Activated naive CD4-positive, alpha-beta T cell treated with anti-CD3 and anti-CD28 coated beads, Interleukin-2, amount 10 ng/mL, durations not matched to agents 5 hours and 36 hours (primary cell): Measurements from ENCODE around the gene RELCH. TPM values are rescaled to one million over a fixed set of nuclear protein-coding genes. Genes with fewer than 3 reads are reported as not detected.

Source experiments
- total RNA-seq, 2 experiments: library from RNA; stranded (reverse); gene quantifications; one replicate each; pipeline ENCODE4 v1.2.3, GENCODE V29; 2021

The RELCH gene, protein sequence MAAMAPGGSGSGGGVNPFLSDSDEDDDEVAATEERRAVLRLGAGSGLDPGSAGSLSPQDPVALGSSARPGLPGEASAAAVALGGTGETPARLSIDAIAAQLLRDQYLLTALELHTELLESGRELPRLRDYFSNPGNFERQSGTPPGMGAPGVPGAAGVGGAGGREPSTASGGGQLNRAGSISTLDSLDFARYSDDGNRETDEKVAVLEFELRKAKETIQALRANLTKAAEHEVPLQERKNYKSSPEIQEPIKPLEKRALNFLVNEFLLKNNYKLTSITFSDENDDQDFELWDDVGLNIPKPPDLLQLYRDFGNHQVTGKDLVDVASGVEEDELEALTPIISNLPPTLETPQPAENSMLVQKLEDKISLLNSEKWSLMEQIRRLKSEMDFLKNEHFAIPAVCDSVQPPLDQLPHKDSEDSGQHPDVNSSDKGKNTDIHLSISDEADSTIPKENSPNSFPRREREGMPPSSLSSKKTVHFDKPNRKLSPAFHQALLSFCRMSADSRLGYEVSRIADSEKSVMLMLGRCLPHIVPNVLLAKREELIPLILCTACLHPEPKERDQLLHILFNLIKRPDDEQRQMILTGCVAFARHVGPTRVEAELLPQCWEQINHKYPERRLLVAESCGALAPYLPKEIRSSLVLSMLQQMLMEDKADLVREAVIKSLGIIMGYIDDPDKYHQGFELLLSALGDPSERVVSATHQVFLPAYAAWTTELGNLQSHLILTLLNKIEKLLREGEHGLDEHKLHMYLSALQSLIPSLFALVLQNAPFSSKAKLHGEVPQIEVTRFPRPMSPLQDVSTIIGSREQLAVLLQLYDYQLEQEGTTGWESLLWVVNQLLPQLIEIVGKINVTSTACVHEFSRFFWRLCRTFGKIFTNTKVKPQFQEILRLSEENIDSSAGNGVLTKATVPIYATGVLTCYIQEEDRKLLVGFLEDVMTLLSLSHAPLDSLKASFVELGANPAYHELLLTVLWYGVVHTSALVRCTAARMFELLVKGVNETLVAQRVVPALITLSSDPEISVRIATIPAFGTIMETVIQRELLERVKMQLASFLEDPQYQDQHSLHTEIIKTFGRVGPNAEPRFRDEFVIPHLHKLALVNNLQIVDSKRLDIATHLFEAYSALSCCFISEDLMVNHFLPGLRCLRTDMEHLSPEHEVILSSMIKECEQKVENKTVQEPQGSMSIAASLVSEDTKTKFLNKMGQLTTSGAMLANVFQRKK
- total RNA-seq = 10 to 100 TPM; 37.2 to 41.7 TPM

DNA sequence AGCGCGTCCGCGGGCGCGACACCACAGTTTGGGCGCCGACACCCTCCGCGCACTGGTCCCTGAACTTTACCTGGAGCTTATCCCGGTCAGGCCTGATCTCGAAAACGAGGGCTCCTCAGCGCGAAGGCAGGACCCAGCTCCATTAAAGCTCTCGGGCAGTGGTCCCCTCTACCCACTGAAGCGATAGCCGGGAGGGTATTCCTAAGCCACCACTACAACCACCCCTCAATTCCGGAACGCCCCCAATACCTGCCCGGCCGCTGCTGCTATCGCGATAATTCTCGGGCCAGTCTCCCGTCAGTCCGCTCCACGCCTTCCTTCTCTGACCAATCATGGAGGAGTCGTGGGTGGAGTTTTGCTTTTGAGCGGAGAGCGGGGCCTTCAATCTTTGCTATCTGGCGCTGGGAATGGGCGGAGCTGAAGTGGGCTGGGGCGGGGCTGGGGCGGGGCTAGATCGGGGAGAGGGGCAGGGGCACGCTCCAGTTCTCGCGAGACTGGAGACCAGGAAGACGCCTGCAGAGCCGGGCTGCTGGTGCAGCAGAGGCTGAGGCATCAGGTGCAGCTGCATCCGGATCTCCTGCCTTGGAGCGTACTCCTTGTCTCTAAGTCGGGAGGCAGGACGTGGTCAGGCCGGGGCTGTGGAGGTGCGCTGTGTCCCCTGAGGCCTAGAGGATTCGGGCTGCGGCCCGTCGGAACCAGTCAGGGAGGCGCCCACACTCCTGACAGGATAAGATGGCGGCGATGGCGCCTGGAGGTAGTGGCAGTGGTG, at the start of gene RELCH, which contains the start of gene PIGN:
RELCH (plus strand) TSS at position 482 of the 769 bp plus-strand sequence; CDS start at position 733, 251 bp downstream.
PIGN (minus strand) TSS at position 283 of the 769 bp plus-strand sequence. CDS start 25,703 bp downstream, outside the sequence.

DNA sequence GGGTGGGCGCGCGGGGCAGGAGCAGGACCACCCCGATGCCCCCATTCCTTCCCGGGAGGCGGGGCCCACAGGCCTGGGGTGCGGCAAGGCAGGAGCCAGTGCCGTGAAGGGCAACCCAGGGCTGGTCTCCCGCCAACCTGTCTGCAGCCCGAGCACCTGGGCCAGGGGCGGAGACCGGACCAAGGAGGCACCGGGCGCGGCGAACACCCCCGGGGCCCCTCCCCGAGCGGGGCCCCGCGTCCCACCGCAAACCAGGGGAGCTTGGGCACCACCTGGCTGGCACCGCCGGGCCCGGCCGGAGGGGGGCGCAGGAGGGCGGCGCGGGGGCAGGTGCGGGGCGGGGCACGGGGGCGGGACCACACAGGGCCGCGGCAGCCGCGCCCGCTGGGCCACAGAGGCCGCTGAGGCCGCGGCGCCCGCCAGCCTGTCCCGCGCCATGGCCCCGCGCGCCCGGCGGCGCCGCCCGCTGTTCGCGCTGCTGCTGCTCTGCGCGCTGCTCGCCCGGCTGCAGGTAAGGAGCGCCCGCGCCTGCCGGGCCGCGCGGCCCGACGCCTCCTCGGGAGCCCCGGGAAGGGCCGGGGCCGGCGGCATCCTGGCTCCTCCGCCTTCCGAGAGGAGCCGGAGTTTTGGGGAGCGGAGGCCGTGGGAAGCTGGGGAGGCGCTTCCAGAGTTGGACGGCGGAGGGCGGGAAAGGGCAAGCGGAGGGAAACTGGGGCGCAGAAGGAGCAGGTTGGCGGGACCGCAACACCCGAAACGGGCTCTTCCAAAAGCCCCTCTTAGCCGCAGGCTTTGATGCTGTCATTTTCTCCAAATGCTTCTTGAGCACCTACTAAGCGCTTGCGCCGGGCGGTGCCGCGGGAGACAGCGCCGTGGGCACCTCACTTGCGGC, 138.1 kb downstream of the RELCH start, which contains the start of gene TNFRSF11A:
TNFRSF11A (plus strand) TSS at position 394 of the 889 bp plus-strand sequence; CDS start at position 437, 43 bp downstream.

Other genes starting within 250 kb of the RELCH start
- 10 to 100 TPM; 25.6 to 29.7 TPM for gene PIGN, start 199 bp upstream of the RELCH start, total RNA-seq
- 10 to 100 TPM; 15.8 to 16.6 TPM for gene TNFRSF11A, start 138.1 kb downstream of the RELCH start, total RNA-seq